Vagina (tissue), 2 donors: ENCODE results near the gene NUP37.
"Not testable (repeated sequence)": the region's sequence is repeated elsewhere in the genome, so short reads cannot be mapped to it uniquely, and the experiment has no call there.

Experiments
- CTCF ChIP-seq, 3 experiments: fragments of 450-650 bp in 2 of 3; fragments of 200-600 bp in 1 of 3; sonication (generic) in 1 of 3; IDR thresholded peaks; one replicate each; pipeline ENCODE4 v1.5.1; 2017 to 2019; ENCODE audit warnings: antibody characterized with exemption in 3 of 3, mild to moderate bottlenecking in 2 of 3, moderate library complexity in 2 of 3
- POLR2A ChIP-seq, 2 donors: fragments of 450-650 bp; IDR thresholded peaks; one replicate each; pipeline ENCODE4 v1.6.1; 2017; ENCODE audit warnings: antibody characterized with exemption in 2 of 2, mild to moderate bottlenecking in 2 of 2, moderate library complexity in 2 of 2

- TF ChIP-seq POLR2A, CTCF (IDR thresholded peaks at IDR 0.05): not testable (repeated sequence)
These were observed 35.3 kb upstream of the NUP37 start for GRCh38 chr12:102155206-102155605.
